ENCODE data around the gene FCRL1.
A peak's percentile ranks its signal among the peaks of the same experiment; 100 is the strongest.

FCRL1 gene

GRCh38 chr1:157819896-157820295, at the start of gene FCRL1:
TSS of gene FCRL1 (minus strand) at chr1:157820120. CDS start at chr1:157820037, 83 bp downstream.
- no peak for DNase-seq

- DNase-seq = no peak
These were observed 48.7 kb upstream of the FCRL1 start for GRCh38 chr1:157868654-157869053.

GRCh38 chr1:157862114-157863070, 42.5 kb upstream of the FCRL1 start:
- DNase-seq = no peak

- no peak for DNase-seq
These were observed 36.6 kb upstream of the FCRL1 start for GRCh38 chr1:157856538-157856937.

GRCh38 chr1:157852476-157852875, 32.6 kb upstream of the FCRL1 start:
- DNase-seq = peak; percentile 34

GRCh38 chr1:157849229-157849875, 29.4 kb upstream of the FCRL1 start:
- no peak for DNase-seq

GRCh38 chr1:157844089-157844830, 24.3 kb upstream of the FCRL1 start:
- no peak for DNase-seq

GRCh38 chr1:157842939-157843338, 23.0 kb upstream of the FCRL1 start:
- no peak for DNase-seq

GRCh38 chr1:157841708-157842107, 21.8 kb upstream of the FCRL1 start, which contains the start of gene CD5L:
TSS of gene CD5L (minus strand) at chr1:157841808. CDS start at chr1:157841701, 107 bp downstream.
- DNase-seq = no peak

- DNase-seq = no peak
These were observed 19.0 kb upstream of the FCRL1 start for GRCh38 chr1:157838966-157839365.

GRCh38 chr1:157834430-157834829, 14.5 kb upstream of the FCRL1 start:
- DNase-seq = no peak

GRCh38 chr1:157833145-157833544, 13.2 kb upstream of the FCRL1 start:
- DNase-seq = no peak

GRCh38 chr1:157831968-157832626, 12.2 kb upstream of the FCRL1 start:
- no peak for DNase-seq

GRCh38 chr1:157830887-157831286, 11.0 kb upstream of the FCRL1 start:
- DNase-seq = no peak

GRCh38 chr1:157829711-157830110, 9.8 kb upstream of the FCRL1 start:
- no peak for DNase-seq

- DNase-seq = no peak
These were observed 9.3 kb upstream of the FCRL1 start for GRCh38 chr1:157829210-157829609.

- no peak for DNase-seq
These were observed 379 bp upstream of the FCRL1 start for GRCh38 chr1:157820299-157820698.

- DNase-seq = no peak
These were observed 705 bp downstream of the FCRL1 start for GRCh38 chr1:157819215-157819614.

- no peak for DNase-seq
These were observed 6.7 kb downstream of the FCRL1 start for GRCh38 chr1:157813269-157813668.

GRCh38 chr1:157806431-157807149, 13.3 kb downstream of the FCRL1 start:
- no peak for DNase-seq

- DNase-seq = no peak
These were observed 16.1 kb downstream of the FCRL1 start for GRCh38 chr1:157803851-157804250.

- DNase-seq = no peak
These were observed 19.9 kb downstream of the FCRL1 start for GRCh38 chr1:157799996-157800395.

Measured in fibroblast of skin of right quadriceps (primary cell).